ENCODE data around the gene IL36RN.

DNA sequence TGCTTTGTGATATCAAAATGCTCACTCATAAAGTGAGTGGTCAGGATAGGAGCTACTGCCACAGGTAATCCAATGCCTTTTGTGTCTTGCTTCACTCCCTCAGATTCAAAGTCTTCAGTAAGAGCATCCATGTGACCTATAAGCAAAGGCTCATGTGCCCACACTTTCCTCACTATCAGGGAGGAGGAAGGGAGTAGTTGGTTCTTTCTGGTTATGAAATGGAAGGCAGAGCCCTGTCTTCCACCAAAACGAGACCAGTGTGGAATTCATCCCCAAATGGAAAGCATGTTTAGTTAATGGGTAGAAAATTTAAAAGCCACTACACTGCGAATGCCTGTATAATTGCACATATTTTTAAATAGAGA, 34.6 kb downstream of the IL36RN start:
- TF ChIP-seq, protein P1, sequence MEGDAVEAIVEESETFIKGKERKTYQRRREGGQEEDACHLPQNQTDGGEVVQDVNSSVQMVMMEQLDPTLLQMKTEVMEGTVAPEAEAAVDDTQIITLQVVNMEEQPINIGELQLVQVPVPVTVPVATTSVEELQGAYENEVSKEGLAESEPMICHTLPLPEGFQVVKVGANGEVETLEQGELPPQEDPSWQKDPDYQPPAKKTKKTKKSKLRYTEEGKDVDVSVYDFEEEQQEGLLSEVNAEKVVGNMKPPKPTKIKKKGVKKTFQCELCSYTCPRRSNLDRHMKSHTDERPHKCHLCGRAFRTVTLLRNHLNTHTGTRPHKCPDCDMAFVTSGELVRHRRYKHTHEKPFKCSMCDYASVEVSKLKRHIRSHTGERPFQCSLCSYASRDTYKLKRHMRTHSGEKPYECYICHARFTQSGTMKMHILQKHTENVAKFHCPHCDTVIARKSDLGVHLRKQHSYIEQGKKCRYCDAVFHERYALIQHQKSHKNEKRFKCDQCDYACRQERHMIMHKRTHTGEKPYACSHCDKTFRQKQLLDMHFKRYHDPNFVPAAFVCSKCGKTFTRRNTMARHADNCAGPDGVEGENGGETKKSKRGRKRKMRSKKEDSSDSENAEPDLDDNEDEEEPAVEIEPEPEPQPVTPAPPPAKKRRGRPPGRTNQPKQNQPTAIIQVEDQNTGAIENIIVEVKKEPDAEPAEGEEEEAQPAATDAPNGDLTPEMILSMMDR (conservative IDR thresholded peaks at IDR 0.05 in 1 of 2, IDR thresholded peaks at IDR 0.05 in 1 of 2; ENCODE audit: extremely low read depth in 1 of 2, insufficient read depth in 1 of 2, low read depth in 1 of 2, low read length in 2 of 2): no peak
- TF ChIP-seq EZH2 (IDR thresholded peaks at IDR 0.05; ENCODE audit: borderline replicate concordance, low read length): no peak

Data from mammary epithelial cell (primary cell).